GM19099 (cell line): ENCODE results near the gene SGTA.

Experiments
- POLR2A ChIP-seq: IDR thresholded peaks from 3 replicates; pipeline ENCODE4 v1.6.1; 2011; ENCODE audit warnings: low read depth; ENCODE audit not compliant: insufficient read length; ENCODE audit errors: extremely low read depth

Gene SGTA

GRCh38 chr19:2735374-2735773 lies 47.7 kb downstream of the SGTA start:
- no peak for TF ChIP-seq POLR2A

GRCh38 chr19:2734589-2735288 lies 48.3 kb downstream of the SGTA start:
- TF ChIP-seq POLR2A, result no peak

DNA sequence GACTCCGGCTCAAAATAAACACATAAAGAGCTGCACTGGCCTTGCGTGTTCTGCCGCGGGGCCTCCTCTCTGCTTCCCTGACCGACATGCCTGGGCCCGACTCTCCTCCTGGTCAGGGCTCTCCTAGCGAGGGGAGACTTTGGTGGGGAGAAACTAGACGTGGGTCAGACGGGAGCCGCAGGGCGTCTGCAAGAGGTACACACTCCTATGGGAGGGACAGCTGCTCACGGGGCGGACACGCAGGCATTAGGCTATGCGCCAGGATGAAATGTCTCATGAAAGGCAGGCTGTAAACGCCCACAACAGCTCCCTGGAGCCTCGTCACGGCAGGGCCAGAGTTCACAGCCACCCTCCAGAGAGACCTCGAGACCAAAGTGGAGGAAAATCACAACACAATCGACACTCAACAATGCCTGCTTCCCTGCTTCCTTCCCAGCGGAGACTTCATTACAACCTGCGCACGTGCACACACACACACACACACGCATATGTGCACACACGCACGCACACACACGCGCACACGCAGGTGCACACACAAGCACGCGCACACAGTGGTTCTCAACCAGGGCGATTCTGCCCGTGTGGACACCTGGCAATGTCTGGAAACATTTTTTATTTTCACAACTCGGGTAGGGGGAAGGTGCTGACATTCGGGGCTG lies 49.0 kb downstream of the SGTA start:
- TF ChIP-seq POLR2A, result no peak

GRCh38 chr19:2732883-2733282 lies 50.2 kb downstream of the SGTA start:
- TF ChIP-seq POLR2A, result no peak

DNA sequence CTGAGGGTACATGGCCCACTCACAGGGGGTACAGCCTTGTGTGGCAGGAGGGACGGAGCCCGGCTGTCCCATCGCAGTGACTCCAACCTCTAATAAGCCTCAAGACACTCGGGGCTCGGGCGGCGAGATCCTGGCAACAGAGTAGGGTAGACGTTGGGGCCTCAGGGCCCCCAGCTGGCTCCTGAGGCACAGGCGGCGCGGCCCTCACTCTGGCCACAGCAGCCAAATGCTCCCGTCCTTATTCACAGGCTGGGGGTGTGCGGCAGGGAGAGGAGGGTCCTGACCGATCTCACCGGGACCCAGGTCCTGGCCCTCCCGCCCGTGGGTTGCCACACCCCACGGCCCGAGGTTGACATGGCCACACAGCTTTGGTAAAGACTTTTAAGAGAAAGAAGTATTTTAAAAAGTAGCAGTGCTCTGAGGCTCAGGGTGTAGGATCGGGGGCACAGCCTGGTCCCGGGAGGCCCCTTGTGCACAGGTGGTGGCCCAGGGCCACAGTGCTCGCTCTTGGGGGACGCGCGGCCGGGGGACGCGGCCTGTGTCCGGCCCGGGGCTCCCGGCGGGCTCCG lies 50.8 kb downstream of the SGTA start:
- no peak for TF ChIP-seq POLR2A

DNA sequence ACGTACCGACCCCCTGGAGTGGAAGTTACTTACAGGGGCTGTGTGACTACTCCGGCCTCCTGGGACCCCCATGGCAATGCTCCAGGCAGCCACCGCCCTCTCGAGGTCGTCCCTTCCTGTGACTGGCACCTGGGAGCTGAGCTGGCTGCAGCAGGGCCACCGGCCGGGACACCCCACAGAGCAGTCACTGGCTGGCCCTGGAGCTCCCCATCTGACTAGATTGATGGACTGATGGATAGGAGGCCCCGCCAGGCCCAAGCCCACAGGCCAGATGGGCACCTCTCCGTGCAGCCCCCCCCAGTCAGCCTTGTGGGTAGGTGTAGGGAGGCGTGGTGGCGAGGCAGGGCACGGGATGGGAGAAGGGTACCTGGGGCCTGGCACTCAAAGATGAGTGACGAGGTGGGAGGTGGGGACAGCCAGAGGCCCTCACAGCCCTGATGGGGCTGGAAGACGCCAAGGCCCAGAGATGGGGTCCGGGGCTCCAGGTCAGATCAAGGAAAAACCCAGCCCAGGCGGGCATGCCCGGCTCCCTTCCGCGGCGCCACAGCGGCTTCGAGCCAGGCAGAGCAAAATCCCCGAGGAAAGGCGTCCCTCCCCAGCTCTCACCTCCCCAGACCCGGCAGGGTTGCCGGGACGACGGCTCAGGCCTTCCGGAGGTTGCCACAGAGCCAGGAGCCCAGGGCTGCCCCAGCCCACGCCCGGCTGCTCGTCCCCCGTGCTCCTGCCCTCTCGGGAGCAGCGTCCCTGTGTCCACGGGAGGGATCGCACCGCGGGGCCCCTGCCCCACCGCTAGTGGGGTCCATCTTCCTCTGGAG lies 51.7 kb downstream of the SGTA start:
- TF ChIP-seq POLR2A, result no peak

DNA sequence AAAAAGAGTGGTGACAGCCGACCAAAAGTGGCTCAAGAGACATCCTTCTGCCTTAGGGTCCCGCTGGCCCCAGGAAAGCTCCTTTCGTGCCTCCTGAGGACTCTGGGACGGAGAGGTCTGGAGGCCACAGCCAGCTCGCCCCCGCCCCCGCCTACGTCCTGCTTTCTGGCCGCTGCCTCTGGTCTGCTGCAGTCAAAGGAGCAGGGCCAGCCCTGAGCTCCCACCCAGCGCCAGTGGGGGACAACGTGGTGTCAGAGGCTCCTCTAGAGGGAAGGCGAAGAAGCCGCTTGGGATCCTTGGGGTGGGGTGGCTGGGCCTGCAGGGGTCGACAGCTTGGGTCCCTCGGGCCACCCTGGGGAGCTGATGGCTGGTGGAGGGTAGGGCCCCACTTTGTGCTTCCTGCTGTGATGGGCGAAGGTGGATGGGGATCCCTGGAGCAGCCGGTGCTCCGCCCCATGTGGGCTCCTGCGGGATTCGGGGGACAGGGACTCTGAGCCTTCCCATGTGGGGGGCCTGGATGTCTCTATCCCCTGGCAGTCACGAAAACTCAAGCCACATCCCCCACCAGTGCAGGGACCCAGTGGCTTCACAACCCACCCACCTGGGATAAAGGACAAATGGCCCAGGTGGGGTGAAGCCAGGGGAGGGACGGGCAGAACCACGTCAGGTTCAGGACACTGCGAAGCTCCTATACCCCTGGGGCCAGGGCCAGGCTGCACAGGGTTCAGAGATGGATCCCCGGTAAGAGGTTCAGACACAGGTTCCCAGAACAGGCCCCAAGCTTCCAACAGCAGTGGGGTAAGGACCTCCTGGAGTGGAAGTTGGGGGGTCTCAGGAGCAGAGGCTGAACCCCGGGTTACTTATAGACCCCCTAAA lies 52.9 kb downstream of the SGTA start:
- TF ChIP-seq POLR2A, result no peak

DNA sequence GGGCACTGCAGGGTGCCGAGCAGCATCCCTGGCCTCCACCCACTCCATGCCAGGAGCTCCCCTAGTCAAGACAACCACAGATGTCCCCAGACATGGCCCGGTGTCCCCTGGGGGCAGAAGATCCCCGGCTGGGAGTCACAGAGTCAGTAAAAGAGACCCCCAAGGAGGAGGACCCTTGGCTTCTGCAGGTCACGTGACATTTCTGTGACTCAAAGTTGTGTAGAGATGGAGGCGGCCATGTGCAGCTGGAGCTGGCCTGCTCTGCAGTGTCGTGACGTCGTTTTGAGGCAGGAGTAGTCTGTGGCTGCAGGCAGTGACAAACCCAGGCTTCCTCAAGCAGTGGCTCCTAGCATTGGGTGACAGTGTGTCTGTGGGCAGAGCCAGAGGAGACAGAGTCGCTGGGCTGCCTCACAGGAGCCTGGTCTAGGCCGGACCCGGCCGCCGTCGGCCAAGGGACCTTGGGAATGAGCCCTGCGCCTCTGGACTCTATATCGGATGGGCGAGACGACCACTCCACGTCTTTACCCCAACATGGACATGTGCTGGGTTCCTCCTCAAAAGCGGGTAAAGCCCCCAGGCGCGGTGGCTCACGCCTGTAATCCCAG lies 54.2 kb downstream of the SGTA start:
- no peak for TF ChIP-seq POLR2A

DNA sequence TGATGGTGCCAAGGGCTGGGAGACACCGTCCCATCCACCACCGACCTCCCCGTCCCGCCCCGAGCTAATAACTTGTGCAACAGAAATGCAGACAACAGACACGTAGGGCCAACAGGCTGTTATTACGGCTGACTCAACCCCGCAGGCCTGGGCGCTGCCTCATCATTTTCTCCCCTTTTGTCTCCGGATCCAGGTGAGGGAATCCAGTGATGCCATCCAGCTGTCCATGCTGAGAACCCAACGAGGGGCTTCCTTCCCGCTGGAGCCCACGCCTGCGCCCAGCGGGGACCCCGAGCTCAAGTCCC lies 55.5 kb downstream of the SGTA start:
- TF ChIP-seq POLR2A, result no peak

GRCh38 chr19:2726904-2727639 lies 56.0 kb downstream of the SGTA start:
- TF ChIP-seq POLR2A, result no peak

DNA sequence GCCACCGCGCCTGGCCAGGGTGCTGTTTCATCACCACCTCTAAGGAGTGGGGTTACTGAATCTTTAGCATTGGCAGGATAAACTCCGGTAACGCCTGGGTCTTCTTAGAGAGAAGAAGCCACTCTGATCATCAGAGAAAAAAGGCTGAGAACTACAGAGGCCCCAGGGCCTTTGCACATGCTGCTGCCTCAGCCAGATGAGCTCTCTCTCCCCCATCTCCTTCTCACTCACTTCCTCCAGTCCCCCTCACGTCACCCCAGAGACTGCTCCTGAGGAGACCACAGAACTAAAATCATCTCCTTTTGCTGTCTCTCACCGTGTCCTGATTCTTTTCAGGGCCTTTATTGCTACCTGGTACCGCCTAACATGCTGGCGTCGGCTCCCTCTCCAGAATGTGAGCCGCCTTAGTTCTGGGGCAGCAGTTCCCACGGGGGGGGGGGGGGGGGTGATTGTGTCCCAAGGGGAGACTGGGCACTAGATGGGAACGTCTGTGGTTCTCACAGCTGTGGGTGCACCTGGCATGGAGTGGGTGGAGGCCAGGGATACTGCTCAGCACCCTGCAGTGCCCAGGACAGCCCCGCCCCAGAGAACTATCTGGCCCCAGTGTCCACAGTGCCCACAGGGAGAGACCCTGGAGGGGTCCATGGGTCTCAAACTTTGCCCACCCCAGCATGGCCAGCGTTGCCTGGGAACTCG lies 56.8 kb downstream of the SGTA start:
- no peak for TF ChIP-seq POLR2A

GRCh38 chr19:2724148-2724557 lies 58.9 kb downstream of the SGTA start:
- no peak for TF ChIP-seq POLR2A

DNA sequence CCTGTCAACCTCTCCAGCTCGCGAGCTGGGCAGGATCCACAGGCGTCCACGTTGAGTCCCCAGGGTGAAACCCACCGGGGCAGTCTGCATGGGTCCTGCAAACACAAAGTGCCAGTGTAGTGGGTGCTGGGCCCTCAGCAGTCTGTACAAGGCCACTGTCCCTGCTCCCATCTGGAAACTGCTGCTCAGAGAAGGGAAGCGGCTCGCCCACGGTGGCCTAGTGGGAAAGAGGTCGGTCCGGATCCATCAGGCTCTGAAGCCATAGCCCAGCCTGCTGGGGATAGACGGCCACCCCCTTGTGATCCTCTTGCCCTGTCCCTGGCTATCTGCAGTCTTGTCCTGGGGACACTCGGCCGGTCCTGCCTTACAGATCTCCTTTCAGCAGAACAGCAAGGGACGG lies 59.3 kb downstream of the SGTA start:
- TF ChIP-seq POLR2A, result no peak

GRCh38 chr19:2723345-2723715 lies 59.7 kb downstream of the SGTA start:
- no peak for TF ChIP-seq POLR2A
